Stimulated activated CD8-positive, alpha-beta memory T cell treated with anti-CD3 and anti-CD28 coated beads, Interleukin-4, amount 100 ng/mL, for 1 hour (primary cell): ENCODE measurements around the gene MTAP.

Experiments used
- DNase-seq, 2 donors: peaks; one replicate each; pipeline ENCODE4 v3.0.0-alpha.2; 2020; ENCODE audit warnings: low read depth in 2 of 2, low spot score in 1 of 2

MTAP gene

GRCh38 chr9:21802418-21803000, at the start of gene MTAP:
Gene MTAP (plus strand): TSS chr9:21802636. CDS start chr9:21802749, 113 bp downstream.
- peak; percentile 17 to 32 for DNase-seq

GRCh38 chr9:21753523-21753922, 48.9 kb upstream of the MTAP start:
- no peak for DNase-seq

- no peak for DNase-seq
Observed at GRCh38 chr9:21754741-21755140, 47.7 kb upstream of the MTAP start.

GRCh38 chr9:21758540-21758939, 43.9 kb upstream of the MTAP start:
- DNase-seq: no peak

- no peak for DNase-seq
Observed at GRCh38 chr9:21761309-21761901, 41.0 kb upstream of the MTAP start.

GRCh38 chr9:21762064-21762463, 40.4 kb upstream of the MTAP start:
- no peak for DNase-seq

- no peak for DNase-seq
Observed at GRCh38 chr9:21764846-21765245, 37.6 kb upstream of the MTAP start.

GRCh38 chr9:21766096-21766495, 36.3 kb upstream of the MTAP start:
- DNase-seq: no peak

GRCh38 chr9:21770871-21771560, 31.4 kb upstream of the MTAP start:
- DNase-seq: no peak

- no peak for DNase-seq
Observed at GRCh38 chr9:21777701-21778100, 24.7 kb upstream of the MTAP start.

GRCh38 chr9:21778304-21778703, 24.1 kb upstream of the MTAP start:
- DNase-seq: no peak

- DNase-seq: no peak
Observed at GRCh38 chr9:21779397-21779796, 23.0 kb upstream of the MTAP start.

- no peak for DNase-seq
Observed at GRCh38 chr9:21781656-21782055, 20.8 kb upstream of the MTAP start.

- DNase-seq: no peak
Observed at GRCh38 chr9:21782205-21782604, 20.2 kb upstream of the MTAP start.

GRCh38 chr9:21788752-21789151, 13.7 kb upstream of the MTAP start:
- no peak for DNase-seq

- no peak for DNase-seq
Observed at GRCh38 chr9:21789541-21790037, 12.8 kb upstream of the MTAP start.

- no peak for DNase-seq
Observed at GRCh38 chr9:21795483-21795882, 7.0 kb upstream of the MTAP start.

GRCh38 chr9:21796768-21797167, 5.7 kb upstream of the MTAP start:
- DNase-seq: no peak

- no peak for DNase-seq
Observed at GRCh38 chr9:21800931-21801682, 1.3 kb upstream of the MTAP start.

GRCh38 chr9:21801683-21802417, 586 bp upstream of the MTAP start:
- no peak for DNase-seq

GRCh38 chr9:21803649-21804048, 1.2 kb downstream of the MTAP start:
- no peak for DNase-seq
